MCF 10A (cell line): ENCODE measurements around the gene PGLYRP4. TPM values are rescaled to one million over a fixed set of nuclear protein-coding genes. Genes with fewer than 3 reads are reported as not detected.

ENCODE experiments used
- BruUV-seq: library from RNA; stranded (reverse); fragments of 400-500 nt; replicated peaks from 2 replicates; lab custom pipeline; 2021; lab: Mats Ljungman, UMichigan
- CTCF ChIA-PET: fragments of 300-600 bp; sonication (Branson Sonifier 250); formaldehyde crosslinking; extraction: SDS; loops from one replicate; lab custom pipeline; 2021; ENCODE audit warnings: antibody characterized with exemption, inconsistent platforms; lab: Yijun Ruan, JAX
- POLR2A ChIA-PET: fragments of 300-600, 350-650 bp; sonication (Branson Sonifier 250); formaldehyde crosslinking; extraction: SDS; loops from one replicate; lab custom pipeline; 2020; ENCODE audit warnings: antibody characterized with exemption, inconsistent platforms; lab: Yijun Ruan, JAX
- DNase-seq: peaks from one replicate; pipeline ENCODE4 v3.0.0-alpha.2; 2018; ENCODE audit not compliant: unreplicated experiment
- H3K27ac Mint-ChIP-seq: one replicate; pipeline ENCODE4 v1.8.0; 2022; ENCODE audit warnings: mild to moderate bottlenecking, low read depth, mixed read lengths; ENCODE audit not compliant: unreplicated experiment
- H3K27me3 Mint-ChIP-seq: one replicate; pipeline ENCODE4 v1.8.0; 2022; ENCODE audit warnings: mixed read lengths; ENCODE audit not compliant: insufficient read depth, unreplicated experiment
- H3K36me3 Mint-ChIP-seq: one replicate; pipeline ENCODE4 v1.8.0; 2022; ENCODE audit warnings: mild to moderate bottlenecking, moderate library complexity, mixed read lengths; ENCODE audit not compliant: insufficient read depth, unreplicated experiment
- H3K4me1 Mint-ChIP-seq: one replicate; pipeline ENCODE4 v1.8.0; 2022; ENCODE audit warnings: mixed read lengths; ENCODE audit not compliant: insufficient read depth, unreplicated experiment
- H3K4me3 Mint-ChIP-seq: one replicate; pipeline ENCODE4 v1.8.0; 2022; ENCODE audit warnings: mild to moderate bottlenecking, moderate library complexity, mixed read lengths; ENCODE audit not compliant: unreplicated experiment
- H3K9me3 Mint-ChIP-seq: one replicate; pipeline ENCODE4 v1.8.0; 2022; ENCODE audit warnings: mixed read lengths; ENCODE audit not compliant: unreplicated experiment
- intact Hi-C: fragments of 100-400 bp; cut with micrococcal nuclease; formaldehyde crosslinking; loops from 2 replicates; pipeline ENCODE4 v1.14.1; 2022
- total RNA-seq: library from RNA; stranded (reverse); gene quantifications from 2 replicates; pipeline ENCODE4 v1.2.3, GENCODE V29; 2022
- TF ChIP-seq, protein P1 (sequence below): fragments of 200-600 bp; IDR thresholded peaks from one replicate; pipeline ENCODE4 v1.8.0; 2022; ENCODE audit warnings: antibody characterized with exemption, mild to moderate bottlenecking; ENCODE audit not compliant: unreplicated experiment

PGLYRP4 gene
- total RNA-seq, 1 experiment from 2014 or later = not detected

DNA sequence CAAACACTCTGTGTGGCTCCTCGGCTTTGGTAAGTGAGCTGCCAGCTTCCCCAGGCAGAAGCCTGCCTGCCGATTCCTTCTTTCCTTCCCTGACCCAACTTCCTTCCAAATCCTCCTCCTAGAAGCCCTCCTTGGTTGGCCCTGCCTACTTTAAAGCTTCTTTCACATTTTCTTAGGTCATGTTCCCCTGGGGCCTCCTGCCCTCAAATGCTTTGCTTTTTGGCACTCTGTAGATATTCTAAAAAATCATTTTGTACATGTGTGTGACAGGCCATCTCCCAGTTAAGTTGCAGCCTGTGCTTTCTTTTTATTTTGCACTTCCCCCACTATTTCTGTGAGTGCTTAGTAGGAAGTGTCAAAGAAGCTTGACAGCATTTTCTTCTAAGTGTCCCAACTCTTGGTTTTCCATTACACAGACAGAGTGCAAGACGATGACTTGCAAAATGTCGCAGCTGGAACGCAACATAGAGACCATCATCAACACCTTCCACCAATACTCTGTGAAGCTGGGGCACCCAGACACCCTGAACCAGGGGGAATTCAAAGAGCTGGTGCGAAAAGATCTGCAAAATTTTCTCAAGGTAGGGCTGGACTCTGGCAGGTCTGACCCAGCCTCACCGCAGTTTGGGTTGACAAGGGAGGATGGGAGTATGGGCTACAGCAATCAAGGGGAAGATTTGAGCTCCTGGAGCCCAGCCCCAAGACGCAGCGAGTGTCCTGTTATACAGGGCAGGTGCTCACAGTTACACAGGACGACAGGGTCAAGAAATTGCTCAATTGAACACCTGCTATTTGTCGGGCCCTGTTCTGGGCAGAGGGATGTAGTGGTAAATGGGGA lies 9.4 kb upstream of the PGLYRP4 start, which contains the start of gene S100A9:
Gene S100A9, plus strand, starts transcription at position 2 of the 838 bp plus-strand sequence. Its CDS starts 430 bp downstream, at position 432.
- ChIA-PET CTCF (interaction anchor here (0.6 to 28.2 kb wide), 20 partner anchors 8 to 1068 kb away, joined by 3 to 1438 read pairs (median 4); partner anchors contain the start of genes PGLYRP4 and S100A12), POLR2A (interaction anchor here (0.6 to 4.2 kb wide), 36 partner anchors 9 to 678 kb away, joined by 3 to 26 read pairs (median 5); partner anchors contain the start of genes PGLYRP4, S100A12, S100A16 and S100A8)
- H3K27ac Mint-ChIP-seq = peak within 1 kb of the TSS; percentile 86
- TSS peak; percentile 82 for BruUV-seq
- intact Hi-C loops = no loop called here
- no peaks in the 10 kb centered on the region for H3K9me3 Mint-ChIP-seq
- TF ChIP-seq, protein P1, sequence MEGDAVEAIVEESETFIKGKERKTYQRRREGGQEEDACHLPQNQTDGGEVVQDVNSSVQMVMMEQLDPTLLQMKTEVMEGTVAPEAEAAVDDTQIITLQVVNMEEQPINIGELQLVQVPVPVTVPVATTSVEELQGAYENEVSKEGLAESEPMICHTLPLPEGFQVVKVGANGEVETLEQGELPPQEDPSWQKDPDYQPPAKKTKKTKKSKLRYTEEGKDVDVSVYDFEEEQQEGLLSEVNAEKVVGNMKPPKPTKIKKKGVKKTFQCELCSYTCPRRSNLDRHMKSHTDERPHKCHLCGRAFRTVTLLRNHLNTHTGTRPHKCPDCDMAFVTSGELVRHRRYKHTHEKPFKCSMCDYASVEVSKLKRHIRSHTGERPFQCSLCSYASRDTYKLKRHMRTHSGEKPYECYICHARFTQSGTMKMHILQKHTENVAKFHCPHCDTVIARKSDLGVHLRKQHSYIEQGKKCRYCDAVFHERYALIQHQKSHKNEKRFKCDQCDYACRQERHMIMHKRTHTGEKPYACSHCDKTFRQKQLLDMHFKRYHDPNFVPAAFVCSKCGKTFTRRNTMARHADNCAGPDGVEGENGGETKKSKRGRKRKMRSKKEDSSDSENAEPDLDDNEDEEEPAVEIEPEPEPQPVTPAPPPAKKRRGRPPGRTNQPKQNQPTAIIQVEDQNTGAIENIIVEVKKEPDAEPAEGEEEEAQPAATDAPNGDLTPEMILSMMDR = no peak
- peak within 1 kb of the TSS; percentile 69 for H3K4me3 Mint-ChIP-seq
- H3K4me1 Mint-ChIP-seq = peaks cover 50% of the 10 kb centered on the region
- peaks cover 8% of the 10 kb centered on the region for H3K36me3 Mint-ChIP-seq
- H3K27me3 Mint-ChIP-seq = no peaks in the 10 kb centered on the region
- no peak for DNase-seq

DNA sequence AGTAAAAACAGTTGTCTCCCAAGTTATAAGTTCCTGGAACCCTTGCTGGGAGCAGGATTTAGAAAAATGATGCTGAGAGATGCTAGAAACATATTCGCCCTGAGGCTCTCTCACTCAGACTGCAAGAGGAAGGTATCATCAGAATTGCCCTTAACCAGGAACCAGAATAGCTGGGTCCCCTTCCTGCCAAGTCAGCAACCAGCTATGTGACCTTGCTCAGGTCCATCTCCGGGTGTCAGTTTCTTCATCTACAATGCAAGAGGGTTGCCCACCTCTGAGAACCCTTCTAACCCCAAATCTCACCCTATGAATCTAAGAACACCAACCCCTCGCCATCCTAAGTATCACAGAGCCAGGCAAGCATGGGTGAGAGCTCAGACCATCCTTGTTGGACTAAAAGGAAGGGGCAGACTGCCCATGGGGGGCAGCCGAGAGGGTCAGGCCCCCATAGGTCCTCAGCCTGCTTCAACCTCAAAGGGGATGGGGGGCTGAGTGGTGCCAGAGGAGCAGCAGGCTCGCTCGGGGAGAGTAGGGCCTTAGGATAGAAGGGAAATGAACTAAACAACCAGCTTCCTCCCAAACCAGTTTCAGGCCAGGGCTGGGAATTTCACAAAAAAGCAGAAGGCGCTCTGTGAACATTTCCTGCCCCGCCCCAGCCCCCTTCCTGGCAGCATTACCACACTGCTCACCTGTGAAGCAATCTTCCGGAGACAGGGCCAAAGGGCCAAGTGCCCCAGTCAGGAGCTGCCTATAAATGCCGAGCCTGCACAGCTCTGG lies 8.6 kb upstream of the PGLYRP4 start:
- BruUV-seq = no TSS peak
- H3K4me1 Mint-ChIP-seq = peaks cover 43% of the 10 kb centered on the region
- H3K27ac Mint-ChIP-seq = peak overlapping the region; percentile 86
- H3K4me3 Mint-ChIP-seq = peak overlapping the region; percentile 69
- peak; percentile 99 for DNase-seq
- no peaks in the 10 kb centered on the region for H3K9me3 Mint-ChIP-seq
- intact Hi-C loops = no loop called here
- TF ChIP-seq, protein P1 = no peak
- POLR2A ChIA-PET = interaction anchor here (0.9 to 4.2 kb wide), 33 partner anchors 9 to 255 kb away, joined by 3 to 26 read pairs (median 5); partner anchors contain the start of genes PGLYRP4, S100A12, S100A16 and S100A8
- H3K27me3 Mint-ChIP-seq = no peaks in the 10 kb centered on the region
- CTCF ChIA-PET = interaction anchor here (0.6 to 28.2 kb wide), 20 partner anchors 9 to 1951 kb away, joined by 3 to 1438 read pairs (median 5); partner anchors contain the start of genes PGLYRP4 and S100A12
- H3K36me3 Mint-ChIP-seq = peaks cover 8% of the 10 kb centered on the region

DNA sequence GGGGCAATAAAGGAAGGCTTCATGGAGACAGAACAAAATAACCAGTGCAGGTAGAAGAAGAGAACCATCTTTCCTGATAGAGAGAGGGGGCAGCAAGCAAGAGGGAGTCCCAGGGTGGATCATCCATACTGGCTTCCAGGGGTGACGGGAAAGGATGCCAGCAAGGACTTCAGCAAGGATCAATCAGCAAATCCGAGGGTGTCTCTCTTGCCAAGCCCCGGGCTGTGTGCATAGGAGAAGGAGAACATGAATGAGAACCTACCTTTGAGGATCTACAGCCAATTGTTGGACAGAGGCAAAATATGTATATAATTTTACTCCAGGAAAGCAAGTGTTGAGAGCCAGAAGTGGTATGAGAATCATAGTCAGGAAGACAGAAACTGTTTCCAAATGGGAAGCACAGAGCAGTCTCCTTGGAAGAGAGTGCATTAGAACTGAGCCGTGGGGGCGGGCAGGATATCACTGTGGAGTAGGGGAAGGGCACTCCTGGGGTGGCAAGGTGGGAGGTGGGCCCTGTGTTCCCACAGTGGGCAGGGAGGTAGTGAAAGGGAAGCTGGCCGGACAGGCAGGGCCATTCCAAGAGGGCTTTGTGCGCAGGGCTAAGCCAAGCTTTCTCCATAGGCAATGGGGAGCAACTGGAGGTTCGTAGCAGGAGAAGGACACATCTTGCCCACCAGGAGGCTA lies 7.9 kb upstream of the PGLYRP4 start:
- no TSS peak for BruUV-seq
- Mint-ChIP-seq H3K9me3 (no peaks in the 10 kb centered on the region), H3K4me1 (peaks cover 43% of the 10 kb centered on the region), H3K4me3 (no peak overlapping the region), H3K36me3 (peaks cover 8% of the 10 kb centered on the region), H3K27me3 (no peaks in the 10 kb centered on the region), H3K27ac (peak overlapping the region; percentile 86)
- POLR2A ChIA-PET = interaction anchor here (1.1 to 4.2 kb wide), 16 partner anchors 8 to 208 kb away, joined by 3 to 26 read pairs (median 7); partner anchors contain the start of genes PGLYRP4, S100A12 and S100A8
- intact Hi-C loops = no loop called here
- no peak for DNase-seq
- TF ChIP-seq, protein P1 = no peak
- CTCF ChIA-PET = interaction anchor here (0.6 to 28.2 kb wide), 28 partner anchors 8 to 1952 kb away, joined by 3 to 1438 read pairs (median 6); partner anchors contain the start of genes PGLYRP4 and S100A12
